T-helper 1 cell (primary cell): ENCODE measurements around the gene MUC21.
"Not testable (repeated sequence)": the region's sequence is repeated elsewhere in the genome, so short reads cannot be mapped to it uniquely, and the experiment has no call there.

ENCODE experiments used
- DNase-seq, 5 donors: peaks; one replicate each; pipeline ENCODE4 v3.0.0-alpha.2; 2012 to 2020

MUC21 gene

DNA sequence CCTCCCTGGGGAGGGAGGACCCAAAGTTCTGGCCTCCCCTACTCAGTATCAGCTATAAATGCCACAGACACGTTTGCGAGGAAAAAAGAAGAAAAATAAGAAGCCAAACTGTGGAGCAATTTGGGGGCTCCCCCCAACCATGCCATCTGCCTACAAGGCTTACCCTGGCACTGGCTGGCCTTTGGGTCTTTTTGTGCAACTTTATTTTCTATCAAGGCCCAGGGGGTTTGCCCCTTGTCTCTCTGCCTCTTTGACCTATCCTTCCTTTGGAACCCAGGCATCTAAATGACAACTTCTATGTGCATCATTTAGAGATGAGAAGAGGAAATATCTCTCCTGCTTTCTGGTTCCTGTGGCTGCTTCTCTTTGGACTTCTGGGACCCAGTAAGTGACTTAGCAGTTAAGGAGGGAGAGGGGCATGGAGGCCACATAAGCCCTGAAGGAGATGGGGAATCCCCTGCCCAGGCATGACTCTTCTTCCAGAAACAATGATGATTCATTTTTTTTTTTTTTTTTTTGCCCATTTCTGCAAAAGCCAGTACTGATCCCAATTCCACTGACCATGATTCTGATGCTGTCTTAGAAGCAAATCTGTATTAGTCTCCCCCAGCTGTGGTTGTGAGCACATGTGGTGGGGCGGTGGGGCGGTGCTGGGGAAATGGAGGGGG is 27.0 kb downstream of the MUC21 start, which contains the start of gene MUC22:
Gene MUC22 (plus strand): TSS at position 82 of the 668 bp plus-strand sequence. CDS start 233 bp downstream, at position 315.
- DNase-seq, result no peak

DNA sequence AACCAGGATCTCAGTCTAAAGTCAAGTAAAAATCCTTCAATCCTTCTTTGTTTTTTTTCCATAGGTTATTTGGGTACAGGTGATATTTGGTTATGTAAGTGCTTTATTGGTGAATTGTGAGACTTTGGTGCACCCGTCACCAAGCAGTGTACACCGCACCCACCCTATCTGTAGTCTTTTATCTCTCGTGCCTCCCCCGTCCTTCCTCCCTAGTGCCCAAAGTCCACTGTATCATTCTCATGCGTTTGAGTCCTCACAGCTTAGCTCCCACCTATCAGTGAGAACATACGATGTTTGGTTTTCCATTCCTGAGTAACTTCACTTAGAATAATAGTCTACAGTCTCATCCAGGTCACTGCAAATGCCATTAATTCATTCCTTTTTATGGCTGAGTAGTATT is 27.6 kb downstream of the MUC21 start:
- no peak for DNase-seq

DNA sequence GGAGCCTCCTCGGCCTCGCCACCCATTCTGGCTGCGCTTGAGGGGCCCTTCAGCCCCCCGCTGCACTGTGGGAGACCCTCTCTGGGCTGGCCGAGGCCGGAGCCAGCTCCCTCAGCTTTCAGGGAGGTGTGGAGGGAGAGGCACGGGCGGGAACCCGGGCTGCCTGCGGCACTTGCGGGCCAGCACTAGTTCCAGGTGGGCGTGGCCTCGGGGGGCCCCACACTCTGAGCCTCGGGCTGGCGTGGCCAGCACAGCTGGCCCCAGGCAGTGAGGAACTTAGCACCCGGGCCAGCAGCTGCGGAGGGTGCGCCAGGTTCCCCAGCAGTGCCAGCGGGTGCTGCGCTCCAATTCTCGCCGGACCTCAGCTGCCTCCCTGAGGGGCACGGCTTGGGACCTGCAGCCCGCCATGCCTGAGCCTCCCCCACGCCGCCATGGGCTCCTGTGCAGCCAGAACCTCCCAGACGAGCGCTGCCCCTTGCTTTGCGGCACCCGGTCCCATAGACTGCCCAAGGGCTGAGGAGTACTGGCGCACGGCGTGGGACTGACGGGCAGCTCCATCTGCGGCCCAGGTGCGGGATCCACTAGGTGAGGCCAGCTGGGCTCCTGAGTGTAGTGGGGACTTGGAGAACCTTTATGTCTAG is 33.3 kb downstream of the MUC21 start:
- DNase-seq, result no peak

DNA sequence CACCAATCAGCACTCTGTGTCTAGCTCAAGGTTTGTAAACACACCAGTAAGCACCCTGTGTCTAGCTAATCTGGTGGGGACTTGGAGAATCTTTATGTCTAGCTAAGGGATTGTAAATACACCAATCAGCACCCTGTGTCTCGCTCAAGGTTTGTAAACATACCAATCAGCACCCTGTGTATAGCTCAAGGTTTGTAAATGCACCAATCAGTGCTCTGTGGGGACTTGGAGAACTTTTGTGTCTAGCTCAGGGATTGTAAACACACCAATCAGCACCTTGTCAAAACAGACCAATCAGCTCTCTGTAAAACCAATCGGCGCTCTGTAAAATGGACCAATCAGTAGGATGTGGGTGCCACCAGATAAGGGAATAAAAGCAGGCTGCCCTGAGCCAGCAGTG is 33.9 kb downstream of the MUC21 start:
- not testable (repeated sequence) for DNase-seq

DNA sequence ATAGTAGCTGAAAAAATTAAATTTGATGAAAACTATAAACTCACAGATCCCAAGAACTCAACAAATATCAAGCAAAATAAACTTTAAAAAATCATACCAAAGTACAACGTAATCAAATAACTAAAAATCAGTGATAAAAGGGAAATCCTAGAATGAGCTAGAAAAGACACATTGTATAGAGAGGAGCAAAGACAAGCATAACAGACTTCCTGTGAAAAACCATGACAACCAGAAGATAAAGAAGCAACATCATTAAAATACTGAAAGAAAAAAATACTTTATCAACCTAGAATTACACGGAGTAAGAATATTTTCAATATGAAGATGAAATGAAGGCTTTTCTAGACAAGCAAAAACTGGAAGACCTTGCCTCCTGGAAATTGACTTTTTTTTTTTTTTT is 36.5 kb downstream of the MUC21 start:
- no peak for DNase-seq

GRCh38 chr6:31020631-31021255 is 37.2 kb downstream of the MUC21 start:
- DNase-seq, result not testable (repeated sequence)

GRCh38 chr6:31021705-31022531 is 38.4 kb downstream of the MUC21 start:
- DNase-seq, result not testable (repeated sequence)

- DNase-seq, result no peak
These were observed 42.1 kb downstream of the MUC21 start for GRCh38 chr6:31025595-31025994.

GRCh38 chr6:31031095-31031494 is 47.6 kb downstream of the MUC21 start:
- no peak for DNase-seq

DNA sequence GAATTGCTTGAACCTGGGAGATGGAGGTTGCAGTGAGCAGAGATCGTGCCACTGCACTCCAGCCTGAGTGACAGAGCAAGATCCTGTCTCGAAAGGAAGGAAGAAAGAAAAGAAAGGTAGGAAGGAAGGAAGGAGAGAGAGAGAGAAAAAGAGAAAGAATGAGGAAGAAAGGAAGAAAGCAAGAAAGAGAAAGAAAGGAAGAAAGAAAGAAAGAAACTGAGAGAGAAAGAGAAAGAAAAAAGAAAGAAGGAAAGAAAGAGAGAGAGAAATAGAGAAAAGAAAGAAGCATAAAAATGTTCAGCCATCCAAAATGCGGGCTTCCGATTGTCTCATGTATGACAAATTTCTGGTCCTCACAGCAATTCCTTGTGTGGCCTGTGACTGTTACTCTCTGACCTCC is 49.6 kb downstream of the MUC21 start:
- no peak for DNase-seq

- no peak for DNase-seq
These were observed 52.5 kb downstream of the MUC21 start for GRCh38 chr6:31035862-31036497.

- no peak for DNase-seq
These were observed 53.7 kb downstream of the MUC21 start for GRCh38 chr6:31037169-31037568.

- DNase-seq, result no peak
These were observed 54.2 kb downstream of the MUC21 start for GRCh38 chr6:31037682-31038081.

DNA sequence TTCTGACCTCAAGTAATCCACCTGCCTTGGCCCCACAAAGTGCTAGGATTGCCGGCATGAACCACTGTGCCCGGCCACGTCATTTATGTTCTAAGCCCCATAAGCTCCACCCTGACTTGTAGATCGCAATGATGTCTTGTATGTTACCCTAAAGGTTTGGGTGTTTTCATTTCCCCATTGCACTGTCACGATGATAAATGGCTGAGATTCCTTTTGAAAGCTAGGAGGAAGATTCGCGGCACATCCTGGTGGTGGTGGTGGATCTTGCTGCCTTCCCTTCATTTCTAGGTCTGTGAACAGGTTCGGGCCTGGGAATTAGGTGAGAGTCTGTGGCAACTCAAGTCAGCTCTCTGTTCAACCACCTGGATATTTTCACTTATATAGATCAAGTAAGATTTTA is 55.0 kb downstream of the MUC21 start:
- no peak for DNase-seq
